ENCODE data around the gene AMOTL2.

- no peak for TF ChIP-seq CTCF (IDR thresholded peaks at IDR 0.05)
- TF ChIP-seq POLR2A (IDR thresholded peaks at IDR 0.05): no peak
Measured at GRCh38 chr3:134350266-134350665, 24.0 kb downstream of the AMOTL2 start.

Measured in esophagus squamous epithelium (tissue), 4 donors.